Measurements from ENCODE around the gene EPHB6.

The EPHB6 gene

DNA sequence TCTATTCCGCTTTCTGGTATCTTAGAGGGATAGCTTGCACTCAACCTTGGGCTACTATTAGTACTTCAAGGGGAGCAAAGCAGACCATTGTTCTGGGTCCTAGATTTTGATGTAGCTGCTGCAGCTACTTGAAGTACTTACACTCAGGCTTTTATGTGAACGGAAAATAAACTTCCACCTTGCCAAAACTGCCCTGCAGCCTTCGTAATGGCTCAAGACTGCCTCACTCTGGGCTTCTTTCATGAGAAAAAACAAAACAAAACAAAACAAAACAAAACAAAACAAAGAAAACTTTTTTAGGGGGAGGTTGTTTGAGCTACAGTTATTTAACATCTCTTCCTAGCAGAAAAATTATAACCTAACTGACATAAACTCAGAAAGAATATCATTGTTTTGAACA, 19.4 kb upstream of the EPHB6 start:
- no peak for DNase-seq (ENCODE audit: low read depth in 2 of 2)

GRCh38 chr7:142836426-142836825, 18.4 kb upstream of the EPHB6 start:
- no peak for DNase-seq (ENCODE audit: low read depth in 2 of 2)

DNA sequence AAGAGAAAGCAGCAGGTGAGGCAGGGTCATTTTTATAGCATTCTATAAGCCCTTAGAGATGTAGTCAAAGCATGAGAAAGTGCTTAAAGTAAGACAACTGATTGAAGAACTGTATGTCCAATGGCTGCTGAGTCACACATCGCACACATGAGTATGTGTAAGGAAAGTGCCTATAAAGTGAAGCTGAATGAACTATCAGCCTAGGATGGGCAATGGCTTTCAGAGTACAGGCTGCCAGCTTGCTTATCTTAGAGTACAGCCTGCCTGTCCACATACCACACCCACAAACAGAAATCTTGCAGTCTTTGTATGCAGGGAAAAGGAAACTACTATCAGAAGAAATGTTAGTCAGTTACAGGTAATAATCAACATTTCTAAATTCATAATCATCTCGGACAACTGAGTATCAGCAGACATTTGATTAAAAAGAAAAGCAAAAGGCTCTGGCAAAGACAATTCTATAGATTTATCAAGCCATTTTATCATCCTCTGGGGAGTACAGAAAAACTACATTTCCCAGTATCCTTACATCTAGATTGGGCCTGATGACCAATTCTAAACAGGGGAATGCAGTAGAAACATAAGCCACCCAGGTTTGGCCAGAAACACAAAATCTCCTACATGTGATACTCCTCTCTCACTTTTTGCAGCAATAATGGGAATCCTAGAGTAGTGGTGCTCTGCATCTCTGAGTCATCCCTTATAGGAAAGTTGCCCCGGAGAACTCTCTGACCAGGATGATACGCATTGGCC, 16.2 kb upstream of the EPHB6 start:
- DNase-seq (ENCODE audit: low read depth in 2 of 2): no peak

GRCh38 chr7:142842251-142842766, 12.6 kb upstream of the EPHB6 start:
- no peak for DNase-seq (ENCODE audit: low read depth in 2 of 2)

GRCh38 chr7:142847353-142847752, 7.5 kb upstream of the EPHB6 start:
- DNase-seq (ENCODE audit: low read depth in 2 of 2): no peak

DNA sequence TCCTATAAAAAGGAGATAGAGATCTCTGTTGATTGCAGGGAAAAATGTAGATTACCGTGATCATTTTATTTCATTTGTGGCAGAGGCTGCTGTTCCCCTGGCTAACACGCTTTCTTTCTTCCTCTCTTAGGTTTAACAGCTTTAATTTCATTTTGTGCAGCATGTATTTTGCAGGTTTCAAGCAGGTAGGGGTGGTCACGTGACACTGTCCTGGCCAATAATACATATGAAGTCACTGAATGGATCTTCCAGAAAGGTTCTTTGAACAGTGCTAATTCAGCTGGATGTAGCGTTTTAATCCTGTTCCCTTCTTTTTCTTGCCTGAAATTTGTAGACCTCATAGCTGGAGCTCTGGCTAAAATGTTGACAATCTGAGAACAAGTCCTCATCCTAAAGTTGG, 3.6 kb upstream of the EPHB6 start:
- no peak for DNase-seq (ENCODE audit: low read depth in 2 of 2)

GRCh38 chr7:142851919-142852318, 3.0 kb upstream of the EPHB6 start:
- DNase-seq (ENCODE audit: low read depth in 2 of 2): no peak

DNA sequence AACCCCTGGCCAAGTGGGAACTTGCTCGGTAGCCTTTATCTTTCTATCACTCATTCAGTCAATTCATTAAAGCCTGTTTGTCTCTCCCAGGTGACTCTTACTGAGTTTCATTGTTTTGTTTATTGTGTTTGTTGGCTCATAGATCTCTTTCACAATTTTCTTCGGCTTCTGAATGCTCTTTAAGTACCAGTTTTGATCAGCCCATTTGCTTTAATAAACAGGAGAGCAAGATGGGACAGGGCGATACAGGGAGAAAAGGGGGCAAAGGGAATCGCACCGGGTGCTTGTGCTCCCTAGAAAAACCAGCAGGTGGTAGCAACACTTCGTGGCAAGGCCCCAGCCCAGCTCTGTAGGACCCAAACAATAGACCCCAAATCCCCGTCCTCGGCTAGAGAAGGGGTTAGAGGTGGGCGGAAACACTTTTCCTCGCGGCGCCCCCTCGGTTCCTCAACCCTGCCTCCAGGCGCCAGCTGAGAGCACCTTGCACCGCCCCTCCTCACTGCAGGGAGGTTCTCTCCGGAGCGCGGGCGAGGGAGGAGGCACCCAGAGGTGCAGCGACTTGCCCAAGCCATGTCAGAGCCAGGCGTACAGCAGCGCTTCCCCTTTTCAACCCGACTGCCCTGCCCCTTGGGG, 1.0 kb upstream of the EPHB6 start:
- peak; percentile 28 to 39 for DNase-seq (ENCODE audit: low read depth in 2 of 2)

DNA sequence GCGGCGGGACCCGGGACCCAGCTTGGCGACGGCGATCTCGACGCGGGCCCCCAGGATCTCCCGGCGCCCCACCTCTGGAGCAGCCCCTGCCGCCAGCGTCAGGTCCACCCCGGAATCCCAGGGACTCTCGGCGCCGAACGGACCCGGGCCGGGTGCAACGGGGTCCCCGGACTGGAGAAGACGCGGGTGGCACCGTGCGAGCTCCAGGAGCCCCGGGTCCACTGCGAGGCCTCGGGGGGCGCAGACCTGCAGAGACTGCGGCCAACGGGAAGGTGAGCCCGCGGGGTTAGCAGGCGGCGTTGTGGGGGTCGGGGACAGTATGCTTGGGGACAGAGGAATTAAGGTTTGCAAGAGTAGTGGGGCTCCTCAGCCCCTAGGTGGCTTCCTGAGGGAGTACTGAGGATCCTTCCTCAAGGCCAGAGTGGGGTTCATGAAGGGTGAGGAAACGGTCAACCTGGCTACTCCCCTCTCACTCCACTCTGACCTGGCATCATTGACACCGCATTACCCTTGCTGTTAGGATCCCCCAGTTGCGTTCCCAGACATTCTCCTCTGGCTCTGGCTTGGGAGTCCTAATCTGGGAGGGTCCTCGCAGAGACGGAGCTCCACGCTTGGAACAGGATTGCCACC, 353 bp downstream of the EPHB6 start:
- no peak for DNase-seq (ENCODE audit: low read depth in 2 of 2)

DNA sequence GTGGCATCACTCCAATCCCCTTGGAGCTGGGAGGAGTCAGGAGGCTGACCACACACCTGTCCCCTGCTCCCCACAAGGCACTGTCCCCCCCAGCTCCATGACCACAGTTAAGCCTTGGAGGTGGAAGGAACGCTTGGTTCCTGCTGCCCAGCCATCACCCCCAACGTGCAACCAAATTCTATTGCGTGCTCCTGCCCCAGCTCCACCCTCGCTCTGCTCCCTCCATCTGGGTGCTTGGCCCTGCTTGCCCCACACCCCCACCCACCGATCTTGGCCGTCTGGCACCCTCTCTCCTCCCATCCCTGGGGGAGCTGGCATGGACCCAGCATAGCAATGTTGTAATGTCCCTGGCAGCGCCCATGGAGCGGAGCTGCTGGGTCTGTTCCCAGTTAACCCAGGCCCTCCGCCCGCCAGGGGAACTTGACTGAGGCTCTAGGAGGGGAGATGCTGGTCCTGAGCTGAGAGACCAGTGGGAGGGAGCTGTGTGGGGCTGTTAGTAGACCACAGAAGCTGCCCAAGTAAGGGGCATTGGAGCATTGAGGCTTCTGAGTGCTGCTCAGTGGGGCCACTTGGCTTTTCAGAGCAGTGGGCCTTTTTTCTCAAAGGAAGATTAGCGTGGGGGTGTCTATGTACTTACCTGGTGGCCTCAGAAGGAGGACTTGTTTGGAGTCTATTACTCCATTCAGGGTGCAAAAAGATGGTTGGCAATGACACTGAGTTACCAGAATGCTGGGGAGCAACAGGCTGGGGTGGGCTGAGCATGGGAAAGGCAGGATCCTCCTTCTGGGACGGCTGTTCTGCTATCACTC, 1.1 kb downstream of the EPHB6 start:
- DNase-seq (ENCODE audit: low read depth in 2 of 2): no peak

- DNase-seq (ENCODE audit: low read depth in 2 of 2): no peak
Measured at GRCh38 chr7:142856565-142857245, 1.8 kb downstream of the EPHB6 start.

- DNase-seq (ENCODE audit: low read depth in 2 of 2): no peak
Measured at GRCh38 chr7:142857625-142858024, 2.7 kb downstream of the EPHB6 start.

GRCh38 chr7:142859411-142859810, 4.5 kb downstream of the EPHB6 start:
- no peak for DNase-seq (ENCODE audit: low read depth in 2 of 2)

DNA sequence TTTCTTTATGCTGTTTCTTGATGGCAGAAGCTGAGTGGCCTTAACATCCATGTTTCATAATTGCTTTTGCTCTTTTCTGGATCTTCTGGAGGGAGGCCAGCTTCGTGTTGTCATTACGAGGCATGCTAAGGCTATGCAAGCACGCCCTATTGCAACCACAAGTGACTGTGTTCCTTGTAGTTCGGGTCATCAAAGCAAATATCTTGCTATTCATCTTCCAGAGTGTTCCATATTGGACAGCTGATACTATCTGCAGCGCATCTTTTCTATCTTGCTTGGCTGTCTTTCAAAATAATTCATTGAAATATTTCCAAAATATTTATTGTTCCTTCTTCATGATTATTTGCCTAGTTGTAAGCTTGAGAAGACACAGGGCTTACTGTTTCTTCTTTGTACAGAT, 5.0 kb downstream of the EPHB6 start:
- DNase-seq (ENCODE audit: low read depth in 2 of 2): no peak

GRCh38 chr7:142860968-142861367, 6.1 kb downstream of the EPHB6 start:
- no peak for DNase-seq (ENCODE audit: low read depth in 2 of 2)

- no peak for DNase-seq (ENCODE audit: low read depth in 2 of 2)
Measured at GRCh38 chr7:142862351-142862750, 7.5 kb downstream of the EPHB6 start.

DNA sequence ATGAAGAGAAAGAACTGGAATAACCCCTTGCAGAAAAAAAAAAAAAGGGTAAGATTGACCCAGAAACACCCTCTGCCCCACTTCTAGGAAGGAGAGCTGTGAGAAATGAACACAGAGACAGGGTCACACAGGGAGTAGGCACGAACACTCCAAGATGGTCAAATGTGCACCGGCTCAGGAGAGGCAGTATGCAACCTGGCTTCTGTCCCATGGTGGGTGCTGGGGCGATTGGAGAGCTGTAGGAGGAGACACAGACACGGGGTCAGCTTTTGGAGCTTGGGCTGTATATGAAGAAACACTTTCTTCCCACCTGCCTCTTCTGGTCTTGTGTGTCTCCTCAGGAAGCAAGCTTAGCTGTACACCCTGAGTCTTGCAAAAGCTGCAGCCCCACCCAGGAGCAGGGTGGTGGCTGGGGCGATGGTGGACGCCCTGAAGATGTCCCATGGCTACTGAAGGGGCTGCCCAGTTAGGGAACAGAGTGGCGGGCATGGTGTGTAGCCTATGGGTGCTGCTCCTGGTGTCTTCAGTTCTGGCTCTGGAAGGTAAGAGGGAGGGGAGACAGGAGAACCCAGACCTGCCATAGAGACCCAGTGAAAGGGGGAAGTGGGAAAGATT, 8.0 kb downstream of the EPHB6 start:
- DNase-seq (ENCODE audit: low read depth in 2 of 2): no peak

DNA sequence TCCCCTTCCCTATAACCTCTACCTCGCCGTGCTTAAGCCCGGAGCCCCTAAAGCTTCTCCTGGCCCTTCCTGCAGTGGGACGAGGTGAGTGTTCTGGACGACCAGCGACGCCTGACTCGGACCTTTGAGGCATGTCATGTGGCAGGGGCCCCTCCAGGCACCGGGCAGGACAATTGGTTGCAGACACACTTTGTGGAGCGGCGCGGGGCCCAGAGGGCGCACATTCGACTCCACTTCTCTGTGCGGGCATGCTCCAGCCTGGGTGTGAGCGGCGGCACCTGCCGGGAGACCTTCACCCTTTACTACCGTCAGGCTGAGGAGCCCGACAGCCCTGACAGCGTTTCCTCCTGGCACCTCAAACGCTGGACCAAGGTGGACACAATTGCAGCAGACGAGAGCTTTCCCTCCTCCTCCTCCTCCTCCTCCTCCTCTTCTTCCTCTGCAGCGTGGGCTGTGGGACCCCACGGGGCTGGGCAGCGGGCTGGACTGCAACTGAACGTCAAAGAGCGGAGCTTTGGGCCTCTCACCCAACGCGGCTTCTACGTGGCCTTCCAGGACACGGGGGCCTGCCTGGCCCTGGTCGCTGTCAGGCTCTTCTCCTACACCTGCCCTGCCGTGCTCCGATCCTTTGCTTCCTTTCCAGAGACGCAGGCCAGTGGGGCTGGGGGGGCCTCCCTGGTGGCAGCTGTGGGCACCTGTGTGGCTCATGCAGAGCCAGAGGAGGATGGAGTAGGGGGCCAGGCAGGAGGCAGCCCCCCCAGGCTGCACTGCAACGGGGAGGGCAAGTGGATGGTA, 9.2 kb downstream of the EPHB6 start:
- no peak for DNase-seq (ENCODE audit: low read depth in 2 of 2)

GRCh38 chr7:142864980-142865747, 10.3 kb downstream of the EPHB6 start:
- no peak for DNase-seq (ENCODE audit: low read depth in 2 of 2)

Data from activated CD8-positive, alpha-beta memory T cell treated with anti-CD3 and anti-CD28 coated beads for 4 hours (primary cell).